ENCODE results near the gene SHROOM3. TPM values are rescaled to one million over a fixed set of nuclear protein-coding genes. Genes with fewer than 3 reads are reported as not detected.
A peak's percentile ranks its signal among the peaks of the same experiment; 100 is the strongest.

Gene SHROOM3
- total RNA-seq, 1 donor from 2014 or later, result 33.2 TPM

DNA sequence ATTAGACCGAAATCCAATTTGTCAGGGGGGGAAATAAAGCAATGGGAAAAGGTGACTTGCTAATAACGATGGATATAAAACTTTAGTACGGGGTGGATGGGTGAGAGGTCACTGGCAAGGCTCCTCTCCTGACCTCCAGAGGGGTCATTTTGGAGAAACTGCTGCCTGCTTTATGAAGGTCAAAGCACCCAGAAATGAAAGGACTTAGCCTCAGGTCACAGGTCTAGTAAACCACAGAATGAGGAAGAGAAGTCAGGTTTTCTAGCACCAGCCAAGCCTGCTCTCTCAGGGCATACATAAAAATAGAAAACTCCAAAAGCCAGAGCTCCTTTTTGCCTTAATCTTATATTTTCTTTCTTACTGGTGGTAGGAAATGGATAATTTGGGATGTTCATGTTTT is 134.2 kb downstream of the SHROOM3 start:
- no peak for DNase-seq (ENCODE audit: low spot score)

DNA sequence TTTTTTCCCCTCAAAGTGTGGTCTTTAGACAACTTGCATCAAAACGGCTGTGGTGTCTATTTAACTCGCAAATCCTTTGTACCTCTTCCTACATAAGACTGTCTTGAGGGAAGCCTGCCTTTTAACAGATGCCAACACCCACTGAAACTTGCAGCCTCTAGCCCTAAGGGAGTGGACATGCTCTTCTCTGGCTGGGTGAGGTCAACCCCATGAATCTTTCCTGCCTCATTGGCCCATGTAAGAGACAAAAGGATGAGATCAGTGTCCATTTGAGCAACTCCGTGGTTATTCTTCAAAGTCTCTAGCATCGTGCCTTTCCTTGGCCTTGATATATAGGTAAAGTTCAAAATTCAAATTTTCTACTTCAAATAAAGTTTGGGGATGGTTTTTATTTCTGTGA is 134.7 kb downstream of the SHROOM3 start:
- DNase-seq (ENCODE audit: low spot score), result no peak

- DNase-seq (ENCODE audit: low spot score), result no peak
These were observed 135.3 kb downstream of the SHROOM3 start for GRCh38 chr4:76570141-76570973.

DNA sequence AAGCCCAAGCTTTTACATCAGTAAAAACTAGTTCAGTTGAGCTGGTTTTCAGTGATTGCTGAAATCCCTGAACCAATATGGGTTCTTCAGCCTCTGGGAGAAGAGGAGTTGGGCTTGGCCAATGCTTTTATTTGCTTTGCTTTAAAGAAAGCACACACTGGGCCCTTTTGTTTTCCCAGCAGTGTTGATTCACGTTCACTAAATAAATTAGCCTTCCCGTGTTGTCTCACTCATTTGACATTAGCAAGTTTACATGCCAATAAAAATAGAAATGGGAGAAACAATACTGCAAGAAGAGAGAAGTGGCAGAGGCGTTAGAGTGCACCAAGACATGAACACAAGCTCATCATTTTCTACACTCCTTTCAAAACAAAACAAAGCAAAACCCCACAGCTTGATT is 136.2 kb downstream of the SHROOM3 start:
- DNase-seq (ENCODE audit: low spot score), result no peak

GRCh38 chr4:76572224-76572623 is 137.2 kb downstream of the SHROOM3 start:
- DNase-seq (ENCODE audit: low spot score), result no peak

DNA sequence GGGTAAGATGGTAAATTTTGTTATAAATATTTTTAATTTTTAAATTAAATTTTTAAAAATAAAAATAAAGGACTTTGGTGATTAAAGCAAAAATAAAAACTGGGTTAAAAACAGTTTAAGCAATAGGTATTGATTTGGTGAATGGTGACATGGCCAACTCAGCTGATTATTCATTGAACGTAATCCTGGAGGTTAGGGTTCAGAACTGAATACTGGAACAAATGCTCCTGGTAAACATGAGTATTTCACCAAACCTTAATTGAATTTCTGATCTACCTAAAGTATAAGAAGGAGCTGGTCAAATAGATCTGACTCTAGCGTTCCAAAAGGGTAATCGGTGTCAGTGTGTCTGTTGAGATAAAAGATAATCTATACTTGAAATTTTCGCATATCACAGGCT is 141.8 kb downstream of the SHROOM3 start:
- DNase-seq (ENCODE audit: low spot score), result no peak

DNA sequence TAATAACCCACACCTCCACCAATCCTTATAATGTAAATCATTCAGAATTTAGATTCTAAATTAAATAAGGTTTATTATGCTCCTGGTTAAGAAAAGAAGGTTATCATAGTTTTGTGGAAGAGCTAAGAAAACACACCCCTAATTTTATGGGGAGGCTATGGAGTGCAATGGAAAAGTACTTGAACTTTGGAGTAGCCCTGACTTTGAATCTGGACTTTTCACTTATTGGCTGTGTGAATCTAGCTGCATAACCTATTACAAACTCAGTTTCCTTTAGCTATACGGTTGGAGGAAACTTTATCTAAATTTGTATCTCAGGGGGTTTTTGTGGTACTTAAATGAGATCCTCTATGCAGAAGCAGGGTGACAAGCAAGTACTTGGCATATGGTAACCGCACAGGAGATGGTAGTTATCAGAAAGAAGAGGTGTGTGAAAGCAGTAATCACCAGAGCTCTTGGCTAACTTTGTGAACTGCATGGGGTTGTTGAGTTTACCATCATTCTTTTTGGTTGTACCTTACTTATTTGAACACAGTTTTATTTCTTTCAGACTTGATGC is 143.1 kb downstream of the SHROOM3 start:
- DNase-seq (ENCODE audit: low spot score), result no peak

DNA sequence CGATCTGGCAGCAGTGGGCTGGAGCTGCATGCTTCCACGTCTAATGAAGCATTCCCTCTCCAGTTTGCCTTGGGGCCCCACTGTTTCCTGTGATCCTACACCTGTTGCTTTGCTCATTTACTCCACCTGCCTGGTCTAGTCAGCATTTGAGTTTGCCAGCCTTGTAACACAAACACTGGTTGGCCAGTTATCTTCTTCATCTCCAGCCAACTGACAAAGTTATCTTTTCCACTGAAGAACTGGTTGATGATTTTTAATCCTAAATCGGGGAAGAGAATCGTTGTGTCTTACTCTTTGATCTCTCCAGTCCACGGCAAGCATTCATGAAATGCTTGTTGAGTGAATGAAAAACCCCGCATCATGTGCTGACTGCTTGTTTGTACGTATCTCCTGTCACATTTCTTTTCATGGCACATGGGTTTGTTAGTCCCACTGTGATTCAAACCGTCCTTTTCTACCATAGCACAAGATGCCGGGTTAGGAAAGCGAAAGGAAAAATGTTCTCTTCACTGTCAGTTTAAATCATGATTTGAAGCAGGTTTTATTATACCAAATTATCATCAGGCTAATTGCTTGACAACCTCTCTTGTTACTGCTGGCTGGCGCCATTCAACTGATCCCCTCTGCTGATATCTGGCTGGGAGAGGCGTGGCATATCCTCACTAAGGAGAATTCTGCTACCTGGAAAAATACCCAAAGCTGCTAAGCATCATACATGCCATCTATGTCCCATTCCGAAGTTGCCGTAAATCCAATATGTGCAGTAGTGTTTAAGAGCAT is 144.8 kb downstream of the SHROOM3 start:
- no peak for DNase-seq (ENCODE audit: low spot score)

DNA sequence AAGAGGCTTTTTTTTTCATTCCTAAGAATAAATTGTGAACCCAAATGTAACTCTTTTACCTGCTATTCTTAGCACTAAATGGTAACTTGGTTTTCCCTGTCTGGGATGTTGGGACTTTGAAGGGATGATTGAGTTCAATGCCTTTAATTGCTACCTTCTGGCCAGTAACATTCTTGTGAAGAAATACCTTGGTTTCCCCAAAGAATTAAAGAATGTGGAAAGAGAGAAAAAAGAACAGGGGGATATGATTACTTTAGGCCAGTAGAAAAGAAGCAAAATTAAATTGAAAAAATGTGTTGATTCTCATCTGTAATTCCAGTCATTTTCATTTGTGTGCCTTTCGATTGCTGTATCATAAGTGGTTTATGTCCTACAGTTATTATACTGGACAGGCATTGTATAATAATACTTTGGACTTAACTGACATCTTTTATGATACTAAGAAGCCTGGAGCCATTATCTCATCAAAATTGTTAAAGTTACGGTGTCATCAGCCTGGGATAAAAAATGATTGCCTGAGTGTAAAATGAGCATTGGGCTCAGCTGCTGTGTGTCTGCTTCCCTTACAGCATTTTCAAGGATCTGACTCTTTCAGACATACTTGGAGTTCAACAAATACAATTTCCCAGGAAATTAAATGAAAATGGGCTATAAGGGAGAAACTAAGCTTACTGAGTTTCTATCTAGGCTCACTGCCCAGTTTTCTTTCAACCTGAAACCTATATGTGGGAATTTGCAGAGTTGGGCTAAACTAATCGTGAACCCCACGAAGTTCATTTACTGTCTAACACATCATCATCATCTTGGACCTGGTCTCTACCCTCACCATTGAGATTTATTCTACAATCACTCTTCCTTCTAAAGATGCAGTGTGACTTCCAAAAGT is 146.3 kb downstream of the SHROOM3 start:
- no peak for DNase-seq (ENCODE audit: low spot score)

DNA sequence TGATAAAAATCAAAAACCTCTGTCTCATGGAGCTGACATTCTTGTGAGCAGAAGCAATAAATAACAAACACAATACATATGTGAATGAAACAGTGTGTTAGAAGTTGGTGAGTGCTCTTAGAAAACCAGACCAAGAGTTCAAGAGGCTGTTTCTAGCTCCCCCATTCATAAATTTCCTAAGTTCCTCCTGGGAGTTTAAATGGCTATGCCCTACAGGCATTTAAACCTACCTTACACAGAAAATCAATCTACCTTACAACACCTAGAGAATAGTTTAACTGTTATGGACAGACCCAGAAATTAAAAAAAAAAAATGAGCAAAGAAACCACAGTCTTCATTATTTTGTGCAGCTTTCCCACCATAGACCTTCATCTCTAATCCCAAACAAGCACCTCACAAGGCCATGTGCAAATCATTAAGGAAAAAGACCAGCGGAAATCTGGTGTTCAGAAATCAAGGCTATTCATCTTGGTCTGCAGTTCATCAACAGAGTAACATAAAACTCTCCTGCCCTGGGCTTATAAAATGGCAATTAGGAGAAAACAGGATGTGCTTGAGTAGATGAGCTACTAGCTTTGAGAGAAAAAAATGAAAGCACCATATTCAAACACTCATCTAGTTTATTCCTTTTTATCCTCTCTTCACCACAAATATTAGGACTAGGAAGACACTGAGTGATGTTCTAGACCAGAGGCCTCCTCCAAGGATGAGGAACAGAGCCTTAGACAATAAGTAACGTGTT is 147.2 kb downstream of the SHROOM3 start:
- no peak for DNase-seq (ENCODE audit: low spot score)

GRCh38 chr4:76582817-76583087 is 147.7 kb downstream of the SHROOM3 start:
- no peak for DNase-seq (ENCODE audit: low spot score)

GRCh38 chr4:76584241-76585152 is 149.5 kb downstream of the SHROOM3 start:
- DNase-seq (ENCODE audit: low spot score), result peak; percentile 83

- DNase-seq (ENCODE audit: low spot score), result peak; percentile 83
These were observed 150.2 kb downstream of the SHROOM3 start for GRCh38 chr4:76585272-76585671.

DNA sequence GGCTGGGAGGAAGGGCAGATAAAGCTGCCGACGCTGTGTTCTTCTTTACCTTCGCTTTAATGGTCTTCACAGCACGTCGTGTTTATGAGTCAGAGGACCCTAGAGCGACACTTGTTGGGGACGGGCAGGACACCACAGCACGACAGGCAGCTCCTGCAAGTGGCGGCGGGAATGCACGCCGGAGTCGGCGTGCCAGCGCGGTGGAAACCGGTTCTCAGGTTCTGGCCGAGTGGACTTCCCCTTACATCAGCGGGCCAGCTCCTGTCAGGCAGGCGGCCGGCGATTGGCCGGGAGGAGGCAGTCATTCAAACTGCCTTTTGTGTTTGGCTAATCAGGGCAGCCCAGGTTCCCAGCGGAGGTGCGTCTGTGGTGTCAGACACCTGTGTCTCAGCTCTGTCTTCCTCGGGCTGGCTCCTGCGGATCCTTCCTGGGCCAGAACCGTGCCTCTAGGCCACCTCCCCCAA is 150.9 kb downstream of the SHROOM3 start:
- peak; percentile 63 for DNase-seq (ENCODE audit: low spot score)

GRCh38 chr4:76588274-76588673 is 153.2 kb downstream of the SHROOM3 start:
- DNase-seq (ENCODE audit: low spot score), result no peak

GRCh38 chr4:76589402-76589801 is 154.4 kb downstream of the SHROOM3 start:
- DNase-seq (ENCODE audit: low spot score), result peak; percentile 93

DNA sequence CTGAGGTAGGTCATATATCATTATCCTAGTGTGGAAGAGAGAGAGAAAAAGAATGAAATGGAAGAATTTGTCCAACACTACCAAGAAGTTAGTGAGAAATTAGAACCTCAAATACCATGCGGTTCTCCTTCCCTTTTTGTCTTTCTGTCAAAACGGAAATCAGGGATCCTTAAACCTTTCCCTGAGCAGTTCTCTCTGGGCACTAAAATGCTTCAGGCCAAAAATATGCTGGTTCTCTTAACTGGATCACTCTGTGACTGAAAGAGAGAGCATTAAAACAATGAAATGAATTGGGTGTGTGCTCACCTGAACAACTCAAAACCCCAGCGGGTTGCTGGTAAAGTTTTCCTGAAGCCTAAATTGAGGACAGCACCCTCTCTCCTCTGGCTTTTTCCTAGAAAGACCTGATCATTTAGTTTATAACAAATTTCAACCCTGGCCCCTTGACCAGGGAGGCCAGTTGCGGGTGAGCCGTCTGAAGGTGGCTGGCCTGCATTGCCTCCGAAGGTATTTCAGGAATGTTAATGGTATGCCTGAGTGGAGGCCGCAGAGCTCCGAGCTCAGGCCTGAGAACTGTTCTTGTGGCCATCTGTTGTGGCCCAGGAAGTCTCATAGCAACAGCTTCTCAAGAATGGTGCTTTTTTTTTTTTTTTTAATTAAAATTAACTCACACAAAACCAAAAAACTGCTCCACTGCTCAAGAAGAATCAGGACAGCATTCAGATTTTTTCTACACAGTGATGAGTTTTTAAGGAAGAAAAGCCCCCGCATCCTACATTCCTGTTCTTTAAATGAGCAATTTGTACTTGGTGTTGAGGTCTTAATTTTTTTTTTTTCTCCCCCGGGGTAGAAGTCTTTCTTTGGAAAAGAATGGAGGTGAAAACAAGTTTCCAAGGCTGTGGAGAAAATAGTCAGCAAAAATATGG is 155.1 kb downstream of the SHROOM3 start:
- DNase-seq (ENCODE audit: low spot score), result peak; percentile 81

- peak; percentile 57 for DNase-seq (ENCODE audit: low spot score)
These were observed 155.8 kb downstream of the SHROOM3 start for GRCh38 chr4:76590798-76591281.

GRCh38 chr4:76591992-76592391 is 157.0 kb downstream of the SHROOM3 start:
- DNase-seq (ENCODE audit: low spot score), result no peak
